Neuron (in vitro differentiated cells): Measurements from ENCODE around the gene RCL1.
"Not testable (repeated sequence)": the region's sequence is repeated elsewhere in the genome, so short reads cannot be mapped to it uniquely, and the experiment has no call there.

Experiments
- H2AFZ ChIP-seq: one replicate; pipeline ENCODE4 v1.6.1; 2013; ENCODE audit warnings: low read depth, mild to moderate bottlenecking, inconsistent platforms, low read length, moderate library complexity
- H3K27me3 ChIP-seq: one replicate; pipeline ENCODE4 v1.6.1; 2013; ENCODE audit warnings: low read length; ENCODE audit not compliant: insufficient read depth
- H3K36me3 ChIP-seq: one replicate; pipeline ENCODE4 v1.6.1; 2013; ENCODE audit warnings: low read length; ENCODE audit not compliant: insufficient read depth
- H3K4me1 ChIP-seq: one replicate; pipeline ENCODE4 v1.6.1; 2013; ENCODE audit warnings: low read length; ENCODE audit not compliant: insufficient read depth
- H3K4me3 ChIP-seq: 2 replicates; pipeline ENCODE4 v1.5.1; 2013; ENCODE audit warnings: mild to moderate bottlenecking, low read length, moderate library complexity
- H3K9me3 ChIP-seq: one replicate; pipeline ENCODE4 v1.6.1; 2013; ENCODE audit warnings: low read length

RCL1 gene

GRCh38 chr9:4792572-4793458, at the start of gene RCL1:
RCL1 (plus strand) TSS chr9:4792944; CDS start chr9:4793092, 148 bp downstream.
- Histone ChIP-seq H3K4me3 (peak within 1 kb of the TSS; percentile 70), H3K36me3 (no peaks in the 10 kb centered on the region), H3K27me3 (no peaks in the 10 kb centered on the region), H2AFZ (peak within 1 kb of the TSS; percentile 89), H3K9me3 (no peaks in the 10 kb centered on the region), H3K4me1 (peaks cover 7% of the 10 kb centered on the region)

GRCh38 chr9:4743131-4743875, 49.4 kb upstream of the RCL1 start:
- Histone ChIP-seq H3K9me3 (no peaks in the 10 kb centered on the region), H2AFZ (no peak overlapping the region), H3K4me3 (no peak overlapping the region), H3K36me3 (no peaks in the 10 kb centered on the region), H3K27me3 (no peaks in the 10 kb centered on the region), H3K4me1 (peaks cover 14% of the 10 kb centered on the region)

- Histone ChIP-seq H3K4me3 (no peak overlapping the region), H3K9me3 (no peaks in the 10 kb centered on the region), H2AFZ (no peak overlapping the region), H3K4me1 (peaks cover 8% of the 10 kb centered on the region), H3K27me3 (no peaks in the 10 kb centered on the region), H3K36me3 (no peaks in the 10 kb centered on the region)
Measured at GRCh38 chr9:4746278-4747030, 46.3 kb upstream of the RCL1 start.

- H3K9me3 ChIP-seq = no peaks in the 10 kb centered on the region
- H2AFZ ChIP-seq = no peak overlapping the region
- no peak overlapping the region for H3K4me3 ChIP-seq
- H3K36me3 ChIP-seq = no peaks in the 10 kb centered on the region
- peaks cover under 1% of the 10 kb centered on the region for H3K4me1 ChIP-seq
- H3K27me3 ChIP-seq = no peaks in the 10 kb centered on the region
Measured at GRCh38 chr9:4748612-4749011, 44.1 kb upstream of the RCL1 start.

GRCh38 chr9:4750023-4750673, 42.6 kb upstream of the RCL1 start:
- Histone ChIP-seq H3K4me3 (no peak overlapping the region), H3K4me1 (no peaks in the 10 kb centered on the region), H3K9me3 (no peaks in the 10 kb centered on the region), H3K36me3 (no peaks in the 10 kb centered on the region), H2AFZ (no peak overlapping the region), H3K27me3 (no peaks in the 10 kb centered on the region)

GRCh38 chr9:4754530-4754929, 38.2 kb upstream of the RCL1 start:
- not testable (repeated sequence) for H3K36me3 ChIP-seq

GRCh38 chr9:4755026-4755609, 37.6 kb upstream of the RCL1 start:
- H3K36me3 ChIP-seq = no peaks in the 10 kb centered on the region
- no peak overlapping the region for H2AFZ ChIP-seq
- H3K4me3 ChIP-seq = no peak overlapping the region
- H3K27me3 ChIP-seq = no peaks in the 10 kb centered on the region
- no peaks in the 10 kb centered on the region for H3K9me3 ChIP-seq
- H3K4me1 ChIP-seq = peaks cover 8% of the 10 kb centered on the region

More at GRCh38 chr9:4754530-4754929, 38.2 kb upstream of the RCL1 start:
- H2AFZ ChIP-seq, H3K4me3 ChIP-seq, H3K4me1 ChIP-seq, H3K27me3 ChIP-seq, H3K9me3 ChIP-seq: not testable (repeated sequence)

GRCh38 chr9:4756420-4756819, 36.3 kb upstream of the RCL1 start:
- no peaks in the 10 kb centered on the region for H3K9me3 ChIP-seq
- peaks cover 8% of the 10 kb centered on the region for H3K4me1 ChIP-seq
- no peak overlapping the region for H3K4me3 ChIP-seq
- no peaks in the 10 kb centered on the region for H3K27me3 ChIP-seq
- H2AFZ ChIP-seq = no peak overlapping the region
- H3K36me3 ChIP-seq = no peaks in the 10 kb centered on the region

GRCh38 chr9:4760122-4760521, 32.6 kb upstream of the RCL1 start:
- Histone ChIP-seq H2AFZ (no peak overlapping the region), H3K9me3 (no peaks in the 10 kb centered on the region), H3K4me1 (peaks cover 19% of the 10 kb centered on the region), H3K36me3 (no peaks in the 10 kb centered on the region), H3K4me3 (no peak overlapping the region), H3K27me3 (no peaks in the 10 kb centered on the region)

GRCh38 chr9:4762108-4762885, 30.4 kb upstream of the RCL1 start:
- H3K4me1 ChIP-seq = peaks cover 17% of the 10 kb centered on the region
- H3K9me3 ChIP-seq = no peaks in the 10 kb centered on the region
- peak overlapping the region; percentile 74 for H2AFZ ChIP-seq
- H3K27me3 ChIP-seq = no peaks in the 10 kb centered on the region
- H3K36me3 ChIP-seq = no peaks in the 10 kb centered on the region
- H3K4me3 ChIP-seq = peak overlapping the region; percentile 39

- H3K4me3 ChIP-seq = peak overlapping the region; percentile 39
- H3K9me3 ChIP-seq = no peaks in the 10 kb centered on the region
- peak overlapping the region; percentile 74 for H2AFZ ChIP-seq
Measured at GRCh38 chr9:4762886-4763541, 29.7 kb upstream of the RCL1 start.

More at GRCh38 chr9:4762886-4763541, 29.7 kb upstream of the RCL1 start:
- no peaks in the 10 kb centered on the region for H3K36me3 ChIP-seq
- H3K4me1 ChIP-seq = peaks cover 11% of the 10 kb centered on the region
- H3K27me3 ChIP-seq = no peaks in the 10 kb centered on the region
